Neural progenitor cell (in vitro differentiated cells): ENCODE results near the gene MAP2K7. TPM values are rescaled to one million over a fixed set of nuclear protein-coding genes. Genes with fewer than 3 reads are reported as not detected.
"Not testable (repeated sequence)": the region's sequence is repeated elsewhere in the genome, so short reads cannot be mapped to it uniquely, and the experiment has no call there.

ENCODE experiments used
- DNase-seq: peaks from one replicate; pipeline ENCODE4 v3.0.0-alpha.2; 2016; ENCODE audit warnings: low spot score
- H2AFZ ChIP-seq: fragments of 200-600 bp; sonication (generic); replicated peaks from 2 replicates; pipeline ENCODE4 v1.6.1; 2016; ENCODE audit warnings: antibody characterized with exemption
- H3F3A ChIP-seq: fragments of 200-600 bp; sonication (generic); 2 replicates; pipeline ENCODE4 v1.6.1; 2016; ENCODE audit warnings: antibody characterized with exemption, low read depth
- H3K27ac ChIP-seq: fragments of 200-600 bp; sonication (generic); 2 replicates; pipeline ENCODE4 v1.5.1; 2016; ENCODE audit warnings: mild to moderate bottlenecking
- H3K27me3 ChIP-seq: fragments of 200-600 bp; sonication (generic); 2 replicates; pipeline ENCODE4 v1.6.1; 2016; ENCODE audit warnings: mild to moderate bottlenecking, moderate library complexity
- H3K36me3 ChIP-seq: fragments of 200-600 bp; sonication (generic); 2 replicates; pipeline ENCODE4 v1.5.1; 2016
- H3K4me1 ChIP-seq: fragments of 200-600 bp; sonication (generic); 2 replicates; pipeline ENCODE4 v1.6.1; 2016; ENCODE audit warnings: mixed run types
- H3K4me2 ChIP-seq: fragments of 200-600 bp; sonication (generic); 2 replicates; pipeline ENCODE4 v1.6.1; 2016
- H3K4me3 ChIP-seq: fragments of 200-600 bp; sonication (generic); 2 replicates; pipeline ENCODE4 v1.5.1; 2016
- H3K79me2 ChIP-seq: fragments of 200-600 bp; sonication (generic); 2 replicates; pipeline ENCODE4 v1.6.1; 2016; ENCODE audit warnings: low read depth
- H3K9ac ChIP-seq: fragments of 200-600 bp; sonication (generic); 2 replicates; pipeline ENCODE4 v1.6.1; 2016
- H3K9me3 ChIP-seq: fragments of 200-600 bp; sonication (generic); 2 replicates; pipeline ENCODE4 v1.5.1; 2016; ENCODE audit warnings: low read depth
- H4K20me1 ChIP-seq: fragments of 200-600 bp; sonication (generic); 2 replicates; pipeline ENCODE4 v1.6.1; 2016; ENCODE audit warnings: low read depth
- H3K27ac Mint-ChIP-seq: 3 replicates; pipeline ENCODE4 v1.8.0; 2021; ENCODE audit warnings: mixed read lengths
- H3K27me3 Mint-ChIP-seq: 2 replicates; pipeline ENCODE4 v1.8.0; 2022; ENCODE audit warnings: low read depth, mild to moderate bottlenecking, inconsistent platforms, moderate library complexity, mixed read lengths; ENCODE audit not compliant: insufficient read depth
- H3K36me3 Mint-ChIP-seq: 3 replicates; pipeline ENCODE4 v1.8.0; 2021; ENCODE audit warnings: mixed read lengths
- H3K4me1 Mint-ChIP-seq: 3 replicates; pipeline ENCODE4 v1.8.0; 2021; ENCODE audit warnings: mixed read lengths
- H3K4me3 Mint-ChIP-seq: 3 replicates; pipeline ENCODE4 v1.8.0; 2021; ENCODE audit warnings: mild to moderate bottlenecking, moderate library complexity, mixed read lengths
- H3K9me3 Mint-ChIP-seq: 3 replicates; pipeline ENCODE4 v1.8.0; 2020; ENCODE audit warnings: mixed read lengths
- EZH2 ChIP-seq: fragments of 200-600 bp; sonication (generic); IDR thresholded peaks from 2 replicates; pipeline ENCODE4 v1.6.1; 2017; ENCODE audit warnings: antibody characterized with exemption, mild to moderate bottlenecking, moderate library complexity
- EZH2phosphoT487 ChIP-seq: fragments of 200-600 bp; sonication (generic); IDR thresholded peaks from 2 replicates; pipeline ENCODE4 v1.6.1; 2017; ENCODE audit warnings: antibody characterized with exemption
- total RNA-seq: library from RNA; depleted of rRNA; stranded (reverse); fragments of >200 nt; gene quantifications from 2 replicates; pipeline ENCODE4 v1.2.3, GENCODE V29; 2015; ENCODE audit warnings: low replicate concordance
- TF ChIP-seq, protein P1 (sequence below): fragments of 200-600 bp; sonication (generic); IDR thresholded peaks from 2 replicates; pipeline ENCODE4 v1.5.1; 2017; ENCODE audit warnings: antibody characterized with exemption, mild to moderate bottlenecking

Gene MAP2K7
- total RNA-seq, 1 donor from 2014 or later: 14.4 TPM

DNA sequence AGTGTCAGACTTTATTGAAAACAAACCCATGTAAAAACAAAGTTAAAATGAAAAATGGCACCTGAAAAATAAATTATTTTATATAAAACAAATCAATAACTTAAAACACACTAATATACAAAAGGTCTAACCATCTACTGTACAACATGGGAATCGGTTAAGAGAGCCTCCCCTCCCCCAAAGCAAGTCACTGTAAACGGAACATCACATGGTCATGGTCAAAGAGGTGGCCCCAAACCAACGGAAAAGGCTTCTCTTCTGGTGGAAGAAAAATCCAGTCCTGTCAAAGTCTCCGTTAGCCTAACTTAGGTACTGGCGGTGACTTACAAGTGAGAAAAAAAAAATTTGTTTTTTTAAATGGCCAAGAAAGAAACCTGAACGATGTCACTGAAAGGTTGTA is 55.5 kb downstream of the MAP2K7 start:
- TF ChIP-seq, protein P1, sequence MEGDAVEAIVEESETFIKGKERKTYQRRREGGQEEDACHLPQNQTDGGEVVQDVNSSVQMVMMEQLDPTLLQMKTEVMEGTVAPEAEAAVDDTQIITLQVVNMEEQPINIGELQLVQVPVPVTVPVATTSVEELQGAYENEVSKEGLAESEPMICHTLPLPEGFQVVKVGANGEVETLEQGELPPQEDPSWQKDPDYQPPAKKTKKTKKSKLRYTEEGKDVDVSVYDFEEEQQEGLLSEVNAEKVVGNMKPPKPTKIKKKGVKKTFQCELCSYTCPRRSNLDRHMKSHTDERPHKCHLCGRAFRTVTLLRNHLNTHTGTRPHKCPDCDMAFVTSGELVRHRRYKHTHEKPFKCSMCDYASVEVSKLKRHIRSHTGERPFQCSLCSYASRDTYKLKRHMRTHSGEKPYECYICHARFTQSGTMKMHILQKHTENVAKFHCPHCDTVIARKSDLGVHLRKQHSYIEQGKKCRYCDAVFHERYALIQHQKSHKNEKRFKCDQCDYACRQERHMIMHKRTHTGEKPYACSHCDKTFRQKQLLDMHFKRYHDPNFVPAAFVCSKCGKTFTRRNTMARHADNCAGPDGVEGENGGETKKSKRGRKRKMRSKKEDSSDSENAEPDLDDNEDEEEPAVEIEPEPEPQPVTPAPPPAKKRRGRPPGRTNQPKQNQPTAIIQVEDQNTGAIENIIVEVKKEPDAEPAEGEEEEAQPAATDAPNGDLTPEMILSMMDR: no peak
- no peak for TF ChIP-seq EZH2
- no peak for TF ChIP-seq EZH2phosphoT487
- H3K4me1 ChIP-seq: no peaks in the 10 kb centered on the region
- H3K4me2 ChIP-seq: no peak overlapping the region
- Mint-ChIP-seq H3K4me3 (no peak overlapping the region), H3K9me3 (no peaks in the 10 kb centered on the region), H3K36me3 (peaks cover 8% of the 10 kb centered on the region), H3K27me3 (peaks cover 3% of the 10 kb centered on the region), H3K27ac (no peak overlapping the region), H3K4me1 (no peaks in the 10 kb centered on the region)
- no peak overlapping the region for H3K4me3 ChIP-seq
- H4K20me1 ChIP-seq: peaks cover 16% of the 10 kb centered on the region
- no peaks in the 10 kb centered on the region for H3K27me3 ChIP-seq
- H3K36me3 ChIP-seq: peaks cover 4% of the 10 kb centered on the region
- H2AFZ ChIP-seq: no peak overlapping the region
- no peak overlapping the region for H3K9ac ChIP-seq
- no peaks in the 10 kb centered on the region for H3K79me2 ChIP-seq
- H3K9me3 ChIP-seq: no peaks in the 10 kb centered on the region
- H3F3A ChIP-seq: peaks cover 37% of the 10 kb centered on the region
- no peak for DNase-seq
- no peak overlapping the region for H3K27ac ChIP-seq

DNA sequence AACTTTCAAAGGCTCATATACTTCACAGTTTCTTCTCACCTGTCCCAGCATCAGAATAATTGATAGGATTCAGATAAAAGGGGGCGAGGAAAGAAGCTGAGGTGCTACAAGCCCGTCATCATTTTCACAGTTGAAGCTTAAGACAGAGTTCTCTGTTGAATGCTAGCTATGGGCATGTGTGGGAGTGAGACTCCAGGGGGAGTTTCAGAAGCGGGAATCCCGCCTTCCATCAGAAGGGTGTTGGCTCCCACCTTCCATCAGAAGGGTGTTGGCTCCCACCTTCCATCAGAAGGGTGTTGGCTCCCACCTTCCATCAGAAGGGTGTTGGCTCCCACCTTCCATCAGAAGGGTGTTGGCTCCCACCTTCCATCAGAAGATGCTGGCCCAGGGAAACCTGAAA is 57.4 kb downstream of the MAP2K7 start:
- Histone ChIP-seq H3F3A (peaks cover 42% of the 10 kb centered on the region), H3K27ac (peak overlapping the region; percentile 29), H3K9ac (peak overlapping the region; percentile 13), H4K20me1 (peaks cover 20% of the 10 kb centered on the region)
- H3K9me3 Mint-ChIP-seq, H3K4me3 ChIP-seq, H3K4me1 Mint-ChIP-seq, DNase-seq, H2AFZ ChIP-seq, H3K27me3 Mint-ChIP-seq, H3K36me3 Mint-ChIP-seq, H3K27ac Mint-ChIP-seq, H3K36me3 ChIP-seq, H3K27me3 ChIP-seq, H3K4me2 ChIP-seq, H3K4me3 Mint-ChIP-seq, H3K9me3 ChIP-seq, H3K4me1 ChIP-seq, H3K79me2 ChIP-seq: not testable (repeated sequence)

DNA sequence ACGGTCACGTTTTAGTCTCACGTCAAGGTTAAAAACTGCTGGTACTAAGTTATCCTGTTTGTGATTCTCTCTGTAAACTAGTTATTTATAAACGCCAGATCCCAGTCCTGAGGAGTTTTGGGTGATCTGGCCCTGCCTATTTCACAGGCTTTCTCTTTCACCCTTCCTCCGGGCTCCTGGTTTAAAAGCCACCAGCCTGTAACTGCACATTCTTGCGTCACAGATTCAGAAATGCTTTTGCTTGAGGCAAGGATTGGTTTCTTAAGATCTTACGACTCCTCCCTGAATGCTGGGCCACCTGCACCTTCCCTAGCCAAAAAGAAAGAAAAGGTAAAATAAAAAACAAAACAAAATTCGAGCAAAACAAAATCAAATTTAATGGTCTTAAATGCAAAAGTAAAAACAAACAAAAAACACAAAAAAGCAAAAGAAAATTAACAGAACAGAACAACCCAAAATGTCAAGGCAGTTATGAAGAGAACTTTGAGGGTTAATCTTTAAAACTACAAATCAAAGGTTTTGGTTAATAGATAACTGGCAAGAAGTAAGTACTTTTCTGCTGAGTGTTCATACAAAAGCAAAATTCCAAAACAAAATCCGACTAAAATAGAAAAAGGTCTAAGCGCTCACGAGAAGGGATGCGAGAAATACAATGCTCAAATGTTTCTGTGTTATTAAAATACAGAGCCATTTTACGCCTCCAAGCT is 58.4 kb downstream of the MAP2K7 start:
- no peak overlapping the region for H3K4me2 ChIP-seq
- no peak overlapping the region for H2AFZ ChIP-seq
- no peak overlapping the region for H3K27ac ChIP-seq
- no peak overlapping the region for H3K4me3 ChIP-seq
- Mint-ChIP-seq H3K36me3 (peaks cover 13% of the 10 kb centered on the region), H3K4me1 (no peaks in the 10 kb centered on the region), H3K27me3 (no peaks in the 10 kb centered on the region), H3K4me3 (no peak overlapping the region), H3K9me3 (no peaks in the 10 kb centered on the region), H3K27ac (no peak overlapping the region)
- H3K9me3 ChIP-seq: no peaks in the 10 kb centered on the region
- no peaks in the 10 kb centered on the region for H3K4me1 ChIP-seq
- TF ChIP-seq EZH2phosphoT487: no peak
- TF ChIP-seq EZH2: no peak
- TF ChIP-seq, protein P1: no peak
- no peak for DNase-seq
- no peak overlapping the region for H3K9ac ChIP-seq
- H4K20me1 ChIP-seq: peaks cover 20% of the 10 kb centered on the region
- peaks cover 39% of the 10 kb centered on the region for H3F3A ChIP-seq
- no peaks in the 10 kb centered on the region for H3K79me2 ChIP-seq
- H3K36me3 ChIP-seq: peaks cover 4% of the 10 kb centered on the region
- no peaks in the 10 kb centered on the region for H3K27me3 ChIP-seq

DNA sequence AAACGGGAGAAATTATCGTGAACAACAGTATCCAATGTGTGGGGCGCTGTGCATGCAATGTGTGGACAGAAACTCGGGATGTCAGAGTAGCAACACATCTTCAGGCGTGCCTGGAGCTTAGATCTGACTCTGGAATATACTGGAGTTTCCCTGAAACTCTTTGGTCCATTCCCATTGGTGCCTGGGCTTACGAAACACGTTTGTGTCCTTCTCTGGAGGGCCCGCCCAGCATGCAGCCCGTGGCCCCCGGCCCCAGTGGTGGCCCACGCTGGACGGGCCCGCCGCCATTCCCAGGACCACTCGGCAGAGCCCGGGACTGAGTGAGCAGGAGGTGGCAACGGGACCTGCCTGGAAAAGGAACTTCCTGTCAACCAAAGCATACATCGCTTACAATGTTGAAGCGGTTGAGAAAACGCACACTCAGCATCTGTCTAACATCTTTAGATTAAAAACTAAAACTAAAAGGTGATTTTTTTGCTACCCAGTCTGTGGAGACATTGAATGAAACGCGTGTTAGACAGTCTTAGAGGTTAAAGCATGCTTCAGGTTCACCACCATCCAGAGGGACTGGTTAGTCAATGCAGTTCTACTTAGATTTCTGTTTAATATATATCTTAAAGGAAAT is 59.1 kb downstream of the MAP2K7 start:
- H3K4me2 ChIP-seq: no peak overlapping the region
- DNase-seq: no peak

More for the DNA sequence above, 59.1 kb downstream of the MAP2K7 start:
- peaks cover 22% of the 10 kb centered on the region for H4K20me1 ChIP-seq
- no peaks in the 10 kb centered on the region for H3K4me1 ChIP-seq
- H2AFZ ChIP-seq: no peak overlapping the region
- Mint-ChIP-seq H3K9me3 (no peaks in the 10 kb centered on the region), H3K4me3 (no peak overlapping the region), H3K36me3 (peaks cover 19% of the 10 kb centered on the region), H3K27me3 (no peaks in the 10 kb centered on the region), H3K27ac (no peak overlapping the region), H3K4me1 (no peaks in the 10 kb centered on the region)
- H3K4me3 ChIP-seq: no peak overlapping the region
- no peak overlapping the region for H3K27ac ChIP-seq
- no peak overlapping the region for H3K9ac ChIP-seq
- H3K27me3 ChIP-seq: no peaks in the 10 kb centered on the region
- H3F3A ChIP-seq: peaks cover 35% of the 10 kb centered on the region
- H3K79me2 ChIP-seq: no peaks in the 10 kb centered on the region
- peaks cover 4% of the 10 kb centered on the region for H3K36me3 ChIP-seq
- no peaks in the 10 kb centered on the region for H3K9me3 ChIP-seq
- TF ChIP-seq, protein P1: no peak
- TF ChIP-seq EZH2phosphoT487 (no peak), EZH2 (no peak)
